Measurements from ENCODE around the gene ADGRG2.

GRCh38 chrX:19085666-19086065 lies 36.6 kb downstream of the ADGRG2 start:
- TF ChIP-seq CTCF (conservative IDR thresholded peaks at IDR 0.05; ENCODE audit: low read length): no peak
- no peak for TF ChIP-seq EZH2phosphoT487 (IDR thresholded peaks at IDR 0.05; ENCODE audit: borderline replicate concordance, low read depth, low read length)

Measured in OCI-LY7 (cell line).